GM12873 (cell line): Measurements from ENCODE around the gene OLFM1.

Source experiments
- TF ChIP-seq, protein P1 (sequence below): IDR thresholded peaks from 2 replicates; pipeline ENCODE4 v1.5.1; 2012; ENCODE audit warnings: low read depth, mild to moderate bottlenecking, moderate library complexity, low read length, control low read depth; ENCODE audit not compliant: insufficient read depth; ENCODE audit errors: missing control alignments

OLFM1 gene

GRCh38 chr9:135102331-135102730 is 14.9 kb downstream of the OLFM1 start:
- TF ChIP-seq, protein P1, sequence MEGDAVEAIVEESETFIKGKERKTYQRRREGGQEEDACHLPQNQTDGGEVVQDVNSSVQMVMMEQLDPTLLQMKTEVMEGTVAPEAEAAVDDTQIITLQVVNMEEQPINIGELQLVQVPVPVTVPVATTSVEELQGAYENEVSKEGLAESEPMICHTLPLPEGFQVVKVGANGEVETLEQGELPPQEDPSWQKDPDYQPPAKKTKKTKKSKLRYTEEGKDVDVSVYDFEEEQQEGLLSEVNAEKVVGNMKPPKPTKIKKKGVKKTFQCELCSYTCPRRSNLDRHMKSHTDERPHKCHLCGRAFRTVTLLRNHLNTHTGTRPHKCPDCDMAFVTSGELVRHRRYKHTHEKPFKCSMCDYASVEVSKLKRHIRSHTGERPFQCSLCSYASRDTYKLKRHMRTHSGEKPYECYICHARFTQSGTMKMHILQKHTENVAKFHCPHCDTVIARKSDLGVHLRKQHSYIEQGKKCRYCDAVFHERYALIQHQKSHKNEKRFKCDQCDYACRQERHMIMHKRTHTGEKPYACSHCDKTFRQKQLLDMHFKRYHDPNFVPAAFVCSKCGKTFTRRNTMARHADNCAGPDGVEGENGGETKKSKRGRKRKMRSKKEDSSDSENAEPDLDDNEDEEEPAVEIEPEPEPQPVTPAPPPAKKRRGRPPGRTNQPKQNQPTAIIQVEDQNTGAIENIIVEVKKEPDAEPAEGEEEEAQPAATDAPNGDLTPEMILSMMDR, result no peak

DNA sequence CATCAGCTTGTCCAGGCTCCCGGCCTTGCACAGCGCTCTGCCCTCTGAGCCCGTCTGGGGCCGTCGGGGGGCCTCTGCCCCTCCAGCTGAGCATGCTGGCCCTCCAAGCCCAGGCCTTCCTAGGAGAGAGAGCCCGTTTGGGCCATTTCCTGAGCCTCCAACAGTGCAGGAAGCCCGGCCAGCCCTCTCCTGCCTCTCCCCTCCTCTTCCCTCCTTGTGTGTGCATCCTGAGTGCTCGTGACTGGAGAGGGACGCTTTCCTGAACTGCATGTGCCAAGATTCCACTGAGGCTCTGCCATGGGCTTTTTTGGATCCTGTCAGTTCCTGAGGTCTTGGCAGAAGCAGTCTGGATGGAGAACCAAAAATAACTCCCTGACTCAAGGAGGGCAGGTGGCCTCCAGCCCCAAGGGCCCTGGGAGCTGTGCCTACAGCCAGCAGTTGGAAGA is 15.6 kb downstream of the OLFM1 start:
- TF ChIP-seq, protein P1, result no peak

DNA sequence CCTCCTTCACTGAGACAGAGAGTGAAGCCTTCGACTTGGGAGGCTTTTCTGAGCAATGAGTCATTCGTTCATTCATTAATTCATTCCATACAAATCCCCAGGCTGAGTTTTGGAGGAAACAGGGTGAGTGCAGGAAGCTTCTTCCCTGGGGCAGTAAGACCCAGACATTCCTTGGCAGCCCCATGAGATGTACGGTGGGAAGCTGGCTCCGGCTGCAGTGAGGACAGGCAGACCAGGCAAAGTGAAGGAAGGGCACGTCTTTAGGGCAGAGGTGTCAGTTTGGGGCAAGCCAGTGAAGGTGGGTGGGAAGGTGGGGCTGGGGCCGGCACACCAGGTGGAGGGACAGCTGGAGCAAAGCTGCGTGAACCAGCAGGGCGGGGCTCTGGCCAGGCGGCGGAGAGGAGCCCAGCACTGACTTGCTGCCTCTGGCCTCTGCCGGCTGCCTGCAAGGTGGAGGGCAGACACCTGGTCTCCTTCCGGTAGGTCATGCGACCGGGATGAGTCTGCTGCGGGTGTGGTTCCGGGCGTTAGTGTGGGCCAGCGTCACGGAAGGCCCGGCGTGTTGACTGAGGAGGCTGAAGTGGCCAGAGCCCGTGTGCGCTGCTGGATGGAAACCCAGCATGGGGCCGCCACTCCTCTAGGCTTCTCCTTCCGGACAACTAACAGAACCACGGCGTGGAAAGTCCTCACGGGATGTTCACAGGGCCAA is 16.6 kb downstream of the OLFM1 start:
- TF ChIP-seq, protein P1, result no peak

DNA sequence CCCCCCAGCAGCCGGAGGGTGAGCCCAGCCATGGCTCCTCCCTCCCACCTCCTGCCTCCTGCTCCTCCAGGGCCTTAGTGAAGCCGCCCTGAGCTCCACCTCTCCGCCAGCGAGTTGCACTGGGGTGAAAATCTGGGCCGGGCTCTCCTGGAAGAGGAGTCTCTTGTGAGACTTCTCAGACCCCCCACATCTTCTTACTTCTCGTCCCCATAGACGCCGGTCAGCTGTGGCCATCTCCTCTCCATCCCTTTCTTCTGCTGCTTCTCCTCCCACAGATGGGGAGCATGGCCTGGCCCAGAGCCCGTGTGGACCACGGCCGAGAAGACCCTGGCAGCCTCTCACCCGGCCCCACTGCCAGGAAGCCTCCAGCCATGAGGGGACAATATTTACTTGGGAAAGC is 17.3 kb downstream of the OLFM1 start:
- TF ChIP-seq, protein P1, result no peak

DNA sequence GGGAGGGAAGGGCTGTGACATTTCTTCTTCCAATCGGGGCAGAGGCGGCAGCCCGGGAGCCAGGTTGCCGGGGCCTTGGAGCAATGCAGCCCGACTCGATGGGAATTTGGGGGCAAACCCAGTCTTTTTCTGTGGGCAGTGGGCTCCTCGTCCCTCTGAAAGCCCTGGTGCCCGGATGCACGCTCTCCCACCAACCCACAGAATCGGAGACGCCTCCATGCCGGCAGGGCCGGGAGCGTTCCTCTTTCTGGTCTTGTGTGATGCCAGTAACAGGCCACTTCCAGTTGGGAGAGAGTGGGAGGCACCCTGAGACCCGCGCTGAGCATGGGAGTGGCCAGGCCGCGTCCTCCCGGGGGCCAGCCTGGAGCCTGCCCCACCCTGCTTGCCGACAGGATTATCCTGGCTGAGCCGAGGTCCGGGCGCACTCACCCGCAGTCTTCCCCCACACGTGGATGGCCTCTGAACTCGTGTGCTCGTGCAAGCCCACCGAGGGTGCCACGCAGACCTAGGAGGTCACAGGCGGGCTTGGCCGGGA is 17.8 kb downstream of the OLFM1 start:
- TF ChIP-seq, protein P1, result no peak

DNA sequence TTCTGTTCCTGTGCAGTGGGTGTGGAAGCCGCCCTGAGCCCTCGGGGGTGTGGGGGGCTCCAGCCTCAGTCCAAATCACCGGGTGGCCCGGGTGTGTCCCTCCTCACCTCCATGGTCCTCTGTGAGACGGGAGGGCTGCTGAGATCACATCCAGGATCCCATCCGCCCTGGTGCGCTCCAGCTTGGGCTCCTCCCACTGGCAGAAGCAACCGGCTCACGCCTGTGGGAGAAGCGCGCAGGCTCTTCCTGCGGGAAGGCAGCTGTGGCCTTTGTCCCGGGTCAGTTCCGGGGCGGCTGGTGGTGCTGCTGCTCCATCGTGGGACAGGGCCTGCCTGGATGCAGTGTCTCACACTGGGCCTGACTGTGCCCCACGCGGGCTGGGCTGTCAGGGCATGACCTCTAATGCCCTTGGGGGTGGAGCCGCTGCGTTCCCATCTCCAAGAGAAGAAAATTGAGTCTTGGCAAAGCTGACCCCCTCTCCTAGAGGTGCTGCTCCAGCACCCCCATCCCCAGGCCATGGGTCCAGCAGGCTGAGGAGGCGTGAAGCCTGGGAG is 18.5 kb downstream of the OLFM1 start:
- TF ChIP-seq, protein P1, result no peak

DNA sequence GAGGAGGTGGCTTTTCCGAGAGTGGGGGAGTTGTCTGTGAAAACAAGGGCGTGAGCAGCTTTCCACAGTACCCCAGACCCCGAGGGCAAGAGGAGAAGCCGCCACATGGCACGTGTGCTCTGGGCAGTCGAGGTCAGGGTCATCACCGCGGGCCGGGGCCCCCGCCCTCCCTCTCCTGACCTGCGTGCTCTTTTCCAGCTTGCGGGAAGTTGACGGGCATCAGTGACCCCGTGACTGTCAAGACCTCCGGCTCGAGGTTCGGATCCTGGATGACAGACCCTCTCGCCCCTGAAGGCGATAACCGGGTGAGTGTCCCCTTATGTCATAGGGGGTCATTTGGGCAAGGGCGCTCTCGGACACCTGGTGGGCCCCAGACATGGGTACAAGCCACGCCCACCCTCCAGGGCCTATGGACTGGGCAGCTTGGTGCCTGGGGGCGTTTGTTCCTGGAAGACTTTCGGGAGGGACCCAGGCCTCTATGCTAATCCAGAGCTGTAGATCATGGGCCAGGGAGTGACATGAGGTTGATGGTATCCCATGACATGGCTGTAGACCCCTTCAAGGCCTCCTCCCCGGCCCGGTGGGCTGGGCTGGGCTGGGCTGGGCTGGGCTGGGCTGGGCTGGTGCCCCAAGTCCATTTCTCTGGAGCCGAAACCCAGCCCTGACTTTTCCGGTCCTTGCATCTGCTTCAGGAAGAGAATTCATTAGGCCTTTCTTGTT is 19.2 kb downstream of the OLFM1 start:
- TF ChIP-seq, protein P1, result no peak
